MM.1S (cell line): ENCODE results near the gene ZBTB39.
A peak's percentile ranks its signal among the peaks of the same experiment; 100 is the strongest.

Experiments used
- DNase-seq: peaks from one replicate; pipeline ENCODE4 v3.0.0-alpha.2; 2015
- H2AFZ ChIP-seq: fragments of 300-600 bp; sonication (generic); 2 replicates; pipeline ENCODE4 v1.6.0; 2016; ENCODE audit warnings: antibody characterized with exemption, low read length
- H3F3A ChIP-seq: fragments of 300-600 bp; sonication (generic); 2 replicates; pipeline ENCODE4 v1.6.1; 2016; ENCODE audit warnings: mild to moderate bottlenecking, antibody characterized with exemption, low read length, moderate library complexity, mixed read lengths; ENCODE audit not compliant: insufficient read depth
- H3K27ac ChIP-seq: fragments of 300-600 bp; sonication (generic); 2 replicates; pipeline ENCODE4 v1.5.1; 2016; ENCODE audit warnings: mild to moderate bottlenecking, low read length
- H3K27me3 ChIP-seq: fragments of 300-600 bp; sonication (generic); replicated peaks from 2 replicates; pipeline ENCODE4 v1.6.0; 2016; ENCODE audit warnings: low read length; ENCODE audit not compliant: insufficient read depth
- H3K36me3 ChIP-seq: fragments of 300-600 bp; sonication (generic); replicated peaks from 2 replicates; pipeline ENCODE4 v1.6.1; 2016; ENCODE audit warnings: mild to moderate bottlenecking, low read length, mixed read lengths; ENCODE audit not compliant: insufficient read depth
- H3K4me1 ChIP-seq: fragments of 300-600 bp; sonication (generic); 2 replicates; pipeline ENCODE4 v1.6.1; 2016; ENCODE audit warnings: low read length, mixed read lengths
- H3K4me2 ChIP-seq: fragments of 300-600 bp; sonication (generic); 2 replicates; pipeline ENCODE4 v1.6.0; 2016; ENCODE audit warnings: low read depth, low read length
- H3K4me3 ChIP-seq: fragments of 300-600 bp; sonication (generic); 2 replicates; pipeline ENCODE4 v1.5.1; 2016; ENCODE audit warnings: low read length, mixed read lengths
- H3K79me2 ChIP-seq: fragments of 300-600 bp; sonication (generic); 2 replicates; pipeline ENCODE4 v1.6.1; 2016; ENCODE audit warnings: mixed run types, low read length, mixed read lengths
- H3K9ac ChIP-seq: fragments of 300-600 bp; sonication (generic); 2 replicates; pipeline ENCODE4 v1.6.1; 2016; ENCODE audit warnings: low read length, mixed read lengths
- H3K9me2 ChIP-seq: fragments of 300-600 bp; sonication (generic); replicated peaks from 2 replicates; pipeline ENCODE4 v1.6.1; 2016; ENCODE audit warnings: mild to moderate bottlenecking, low read length, mixed read lengths; ENCODE audit not compliant: insufficient read depth
- H3K9me3 ChIP-seq: fragments of 300-600 bp; sonication (generic); replicated peaks from 2 replicates; pipeline ENCODE4 v1.6.1; 2016; ENCODE audit warnings: mild to moderate bottlenecking, low read length, mixed read lengths; ENCODE audit not compliant: insufficient read depth
- H4K20me1 ChIP-seq: fragments of 300-600 bp; sonication (generic); 2 replicates; pipeline ENCODE4 v1.6.1; 2016; ENCODE audit warnings: mild to moderate bottlenecking, low read length, moderate library complexity, mixed read lengths; ENCODE audit not compliant: insufficient read depth
- CTCF ChIP-seq: fragments of 300-600 bp; sonication (generic); IDR thresholded peaks from 2 replicates; pipeline ENCODE4 v1.5.1; 2016; ENCODE audit warnings: antibody characterized with exemption, low read length, mixed read lengths
- EZH2 ChIP-seq: fragments of 300-600 bp; sonication (generic); optimal IDR thresholded peaks from 2 replicates; pipeline ENCODE3; 2017; ENCODE audit warnings: low read depth, mild to moderate bottlenecking, antibody characterized with exemption, low read length, mixed read lengths
- EZH2phosphoT487 ChIP-seq: fragments of 300-600 bp; sonication (generic); IDR thresholded peaks from 2 replicates; pipeline ENCODE4 v1.6.1; 2018; ENCODE audit warnings: antibody characterized with exemption, low read length

Gene ZBTB39

DNA sequence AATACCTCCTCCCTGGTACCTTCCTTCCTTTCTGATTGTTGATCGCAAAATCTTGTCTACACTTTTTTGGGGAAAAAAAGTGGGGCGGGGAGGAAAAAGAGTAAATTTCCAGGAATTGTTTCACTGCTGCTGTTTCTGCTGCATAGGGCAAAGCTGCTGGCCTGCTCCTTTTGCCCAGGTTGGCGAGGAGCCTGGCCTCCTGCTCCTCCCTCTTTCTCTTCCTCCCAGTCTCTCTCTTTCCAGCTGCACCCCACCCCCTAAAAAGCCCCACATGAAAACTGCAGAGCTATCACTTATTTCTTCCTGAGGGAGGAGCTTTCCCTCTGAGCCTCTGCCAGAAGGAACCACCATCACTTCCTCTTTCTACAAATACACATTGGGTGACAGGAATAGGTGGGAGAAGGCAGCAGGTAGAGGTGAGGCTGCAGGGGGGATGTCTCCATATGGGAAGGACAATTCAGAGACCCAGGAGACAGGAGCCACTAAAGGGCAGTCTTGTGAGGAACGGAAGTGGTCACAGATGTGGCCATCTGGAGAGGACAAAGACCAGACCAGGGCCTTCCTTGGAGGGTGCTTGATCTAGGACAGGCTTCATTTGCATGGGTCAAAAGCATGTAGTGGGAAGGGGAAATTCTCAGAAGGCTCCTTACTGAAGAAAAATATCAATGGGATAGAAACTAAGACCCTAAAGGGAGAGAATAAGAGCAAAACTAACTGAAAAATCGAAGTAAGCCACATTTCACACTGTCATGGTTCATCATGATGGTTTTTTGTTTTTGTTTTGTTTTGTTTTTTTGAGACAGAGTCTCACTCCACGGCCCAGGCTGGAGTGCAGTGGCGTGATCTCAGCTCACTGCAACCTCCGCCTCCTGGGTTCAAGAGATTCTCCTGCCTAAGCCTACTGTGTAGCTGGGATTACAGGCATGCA is 14.8 kb downstream of the ZBTB39 start:
- no peak for TF ChIP-seq EZH2
- no peak for TF ChIP-seq CTCF
- no peak for TF ChIP-seq EZH2phosphoT487
- peak overlapping the region; percentile 3; the same call in 1 of the 2 replicates for H3K4me3 ChIP-seq
- peak overlapping the region; percentile 41; the same call in 1 of the 2 replicates for H3K27ac ChIP-seq
- peak overlapping the region; percentile 29; the same call in 1 of the 2 replicates for H3K9ac ChIP-seq
- peaks cover 24% of the 10 kb centered on the region for H3K4me1 ChIP-seq
- H3K9me2 ChIP-seq: no peaks in the 10 kb centered on the region
- H3K79me2 ChIP-seq: no peaks in the 10 kb centered on the region
- peak overlapping the region; percentile 52 for H2AFZ ChIP-seq
- H3K9me3 ChIP-seq: no peaks in the 10 kb centered on the region
- no peaks in the 10 kb centered on the region for H3K27me3 ChIP-seq
- H4K20me1 ChIP-seq: no peaks in the 10 kb centered on the region
- DNase-seq: peak; percentile 27
- no peaks in the 10 kb centered on the region for H3K36me3 ChIP-seq
- H3F3A ChIP-seq: peaks cover 14% of the 10 kb centered on the region
- H3K4me2 ChIP-seq: peak overlapping the region; percentile 31

DNA sequence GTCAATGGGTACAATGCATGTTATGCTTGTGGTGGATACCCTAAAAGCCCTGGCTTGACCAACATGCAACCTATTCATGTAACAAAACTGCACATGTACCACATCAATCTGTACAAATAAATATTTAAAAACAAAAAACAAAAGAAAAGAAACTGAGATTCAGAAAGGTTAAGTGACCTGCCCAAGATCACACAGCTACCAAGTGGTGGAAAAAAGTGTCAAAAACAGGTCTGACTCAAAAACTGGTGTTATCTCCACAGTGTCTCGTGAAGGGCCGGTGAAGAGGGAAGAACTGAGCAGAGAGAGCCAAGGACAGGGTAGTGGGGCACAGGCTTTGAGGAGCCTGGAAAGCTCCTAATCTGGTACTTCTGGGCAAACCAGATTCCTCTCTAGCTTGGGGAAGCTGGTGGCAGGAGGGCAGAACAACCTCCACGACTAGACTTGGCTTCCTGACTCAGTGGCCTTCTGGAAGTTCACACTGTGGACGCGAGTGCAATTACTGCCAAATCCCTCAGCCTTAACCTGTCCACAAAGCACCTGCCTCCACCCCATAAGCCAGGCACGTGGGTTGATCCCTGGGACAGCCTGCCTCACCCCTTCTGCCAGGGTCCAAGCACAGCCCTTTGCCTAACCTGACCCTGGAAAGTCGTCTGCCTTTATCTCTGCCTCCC is 15.6 kb downstream of the ZBTB39 start:
- Histone ChIP-seq H3K27me3 (no peaks in the 10 kb centered on the region), H3K79me2 (no peaks in the 10 kb centered on the region), H3K36me3 (no peaks in the 10 kb centered on the region), H3K9me3 (no peaks in the 10 kb centered on the region), H3F3A (peaks cover 14% of the 10 kb centered on the region), H3K27ac (peak overlapping the region; percentile 41; the same call in 1 of the 2 replicates), H3K4me1 (peaks cover 24% of the 10 kb centered on the region), H3K9me2 (no peaks in the 10 kb centered on the region), H2AFZ (peak overlapping the region; percentile 52), H3K4me3 (peak overlapping the region; percentile 3; the same call in 1 of the 2 replicates), H3K4me2 (peak overlapping the region; percentile 31), H4K20me1 (no peaks in the 10 kb centered on the region), H3K9ac (peak overlapping the region; percentile 29; the same call in 1 of the 2 replicates)
- DNase-seq: peak; percentile 11
- no peak for TF ChIP-seq EZH2
- no peak for TF ChIP-seq EZH2phosphoT487
- no peak for TF ChIP-seq CTCF

- no peak for DNase-seq
- Histone ChIP-seq H4K20me1 (no peaks in the 10 kb centered on the region), H3F3A (peaks cover 14% of the 10 kb centered on the region), H3K9me3 (no peaks in the 10 kb centered on the region), H3K4me2 (no peak overlapping the region), H3K36me3 (no peaks in the 10 kb centered on the region), H3K9me2 (no peaks in the 10 kb centered on the region), H3K27me3 (no peaks in the 10 kb centered on the region), H3K4me1 (peaks cover 24% of the 10 kb centered on the region), H3K9ac (no peak overlapping the region), H2AFZ (no peak overlapping the region), H3K79me2 (no peaks in the 10 kb centered on the region), H3K4me3 (no peak overlapping the region), H3K27ac (no peak overlapping the region)
- TF ChIP-seq EZH2phosphoT487: no peak
- no peak for TF ChIP-seq EZH2
- no peak for TF ChIP-seq CTCF
Observed at GRCh38 chr12:56989861-56990610, 16.3 kb downstream of the ZBTB39 start.
